NT2/D1 (cell line): ENCODE results near the gene DNAJC25.

Source experiments
- SUZ12 ChIP-seq: IDR thresholded peaks from 2 replicates; pipeline ENCODE4 v1.6.1; 2011; ENCODE audit not compliant: insufficient read length, insufficient read depth; ENCODE audit errors: extremely low read depth
- YY1 ChIP-seq: IDR thresholded peaks from 2 replicates; pipeline ENCODE4 v1.6.1; 2011; ENCODE audit not compliant: insufficient read length, insufficient read depth

DNA sequence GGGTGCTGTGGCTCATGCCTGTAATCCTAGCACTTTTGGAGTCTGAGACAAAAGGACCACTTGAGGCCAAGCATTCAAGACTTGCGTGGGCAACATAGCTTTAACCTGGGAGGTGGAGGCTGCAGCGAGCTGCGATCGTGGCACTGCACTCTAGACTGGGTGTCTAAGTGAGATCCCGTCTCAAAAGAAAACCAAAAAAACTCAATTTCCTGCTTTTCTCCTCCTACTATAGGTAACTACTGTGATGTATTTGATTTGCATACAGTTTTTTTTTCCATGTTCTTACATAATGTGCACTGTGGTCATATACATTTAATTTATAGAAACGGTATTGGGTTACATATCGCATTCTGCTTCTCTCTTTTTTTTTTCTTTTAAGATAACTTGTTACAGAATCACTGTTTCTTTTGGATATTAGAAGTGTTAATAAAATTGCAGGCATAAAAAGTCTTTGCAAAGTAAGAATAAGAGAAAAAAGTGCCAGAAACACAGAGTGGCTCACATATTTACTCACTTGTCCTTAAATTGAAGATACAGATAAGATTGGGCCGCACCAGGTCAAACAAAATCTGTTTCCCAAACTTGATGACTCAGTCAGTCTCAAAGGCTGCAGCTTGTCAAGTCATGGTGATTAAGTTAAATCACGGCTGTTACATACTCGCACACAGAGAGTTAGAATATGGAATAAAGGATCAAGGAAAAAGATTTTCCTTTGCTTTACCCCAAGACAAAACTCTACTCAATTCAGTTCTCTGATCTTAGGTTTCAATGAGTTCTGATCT lies 29.7 kb upstream of the DNAJC25 start:
- TF ChIP-seq SUZ12: no peak
- no peak for TF ChIP-seq YY1
